Measurements from ENCODE around the gene EEF1E1.

The EEF1E1 gene

GRCh38 chr6:8069631-8070284, 32.6 kb downstream of the EEF1E1 start:
- no peak for DNase-seq (ENCODE audit: extremely low spot score)
- ChIA-PET CTCF (no interaction called here), POLR2A (interaction anchor here (1.3 kb wide), 1 partner anchor 32 kb away, joined by 4 read pairs; the partner anchor contains the start of gene EEF1E1)
- TF ChIP-seq SUZ12 (IDR thresholded peaks at IDR 0.05) (no peak), L3MBTL2 (conservative IDR thresholded peaks at IDR 0.05) (no peak), FOXM1 (IDR thresholded peaks at IDR 0.05; ENCODE audit: borderline replicate concordance) (no peak), FOXA1 (IDR thresholded peaks at IDR 0.05) (no peak), ZNF384 (IDR thresholded peaks at IDR 0.05) (no peak), PKNOX1 (IDR thresholded peaks at IDR 0.05) (no peak), SP1 (IDR thresholded peaks at IDR 0.05) (no peak), NFRKB (IDR thresholded peaks at IDR 0.05) (no peak), HDGF (IDR thresholded peaks at IDR 0.05; ENCODE audit: borderline replicate concordance) (no peak), ELF4 (IDR thresholded peaks at IDR 0.05) (no peak), LEF1 (IDR thresholded peaks at IDR 0.05; ENCODE audit: borderline replicate concordance) (no peak), ARNT (IDR thresholded peaks at IDR 0.05) (no peak), FOXK2 (IDR thresholded peaks at IDR 0.05) (no peak), BHLHE40 (IDR thresholded peaks at IDR 0.05; ENCODE audit: borderline replicate concordance) (no peak), CTBP1 (IDR thresholded peaks at IDR 0.05; ENCODE audit: borderline replicate concordance) (no peak), TARDBP (IDR thresholded peaks at IDR 0.05) (no peak)

GRCh38 chr6:8069151-8069550, 33.2 kb downstream of the EEF1E1 start:
- TF ChIP-seq PKNOX1 (IDR thresholded peaks at IDR 0.05) (no peak), TARDBP (IDR thresholded peaks at IDR 0.05) (no peak), LEF1 (IDR thresholded peaks at IDR 0.05; ENCODE audit: borderline replicate concordance) (no peak), ZNF384 (IDR thresholded peaks at IDR 0.05) (no peak), FOXA1 (IDR thresholded peaks at IDR 0.05) (no peak), SUZ12 (IDR thresholded peaks at IDR 0.05) (no peak), ELF4 (IDR thresholded peaks at IDR 0.05) (no peak), L3MBTL2 (conservative IDR thresholded peaks at IDR 0.05) (no peak), NFRKB (IDR thresholded peaks at IDR 0.05) (no peak)
- ChIA-PET CTCF (no interaction called here), POLR2A (no interaction called here)
- no peak for DNase-seq (ENCODE audit: extremely low spot score)

GRCh38 chr6:8066108-8066507, 36.2 kb downstream of the EEF1E1 start:
- POLR2A ChIA-PET = interaction anchor here (3.0 kb wide), 1 partner anchor 36 kb away, joined by 24 read pairs; the partner anchor contains the start of gene EEF1E1
- CTCF ChIA-PET = interaction anchor here (0.6 kb wide), 1 partner anchor 377 kb away, joined by 3 read pairs; no protein-coding TSS in a partner anchor
- DNase-seq (ENCODE audit: extremely low spot score) = no peak
- TF ChIP-seq FOXA1 (IDR thresholded peaks at IDR 0.05) (no peak), ARNT (IDR thresholded peaks at IDR 0.05) (no peak), TARDBP (IDR thresholded peaks at IDR 0.05) (no peak), HDGF (IDR thresholded peaks at IDR 0.05; ENCODE audit: borderline replicate concordance) (no peak), PKNOX1 (IDR thresholded peaks at IDR 0.05) (no peak), ZNF384 (IDR thresholded peaks at IDR 0.05) (no peak), SP1 (IDR thresholded peaks at IDR 0.05) (no peak)

GRCh38 chr6:8065519-8065911, 36.8 kb downstream of the EEF1E1 start:
- ChIA-PET CTCF (no interaction called here), POLR2A (interaction anchor here (1.4 to 3.0 kb wide), 2 partner anchors 15 to 37 kb away, joined by 3 to 24 read pairs; partner anchors contain the start of gene EEF1E1)
- DNase-seq (ENCODE audit: extremely low spot score) = no peak
- TF ChIP-seq FOXM1 (IDR thresholded peaks at IDR 0.05; ENCODE audit: borderline replicate concordance) (no peak), FOXK2 (IDR thresholded peaks at IDR 0.05) (no peak)

GRCh38 chr6:8064638-8065518, 37.5 kb downstream of the EEF1E1 start:
- TF ChIP-seq NFRKB (IDR thresholded peaks at IDR 0.05) = no peak; the same call in 1 of the 2 replicates
- ChIA-PET CTCF (no interaction called here), POLR2A (interaction anchor here (0.7 to 3.0 kb wide), 11 partner anchors 9 to 338 kb away, joined by 3 to 24 read pairs (median 3); partner anchors contain the start of gene EEF1E1)
- no peak for DNase-seq (ENCODE audit: extremely low spot score)

- POLR2A ChIA-PET = interaction anchor here (0.6 to 3.0 kb wide), 15 partner anchors 10 to 739 kb away, joined by 3 to 24 read pairs (median 3); partner anchors contain the start of gene EEF1E1
- CTCF ChIA-PET = no interaction called here
- DNase-seq (ENCODE audit: extremely low spot score) = peak; percentile 91
- TF ChIP-seq PKNOX1 (IDR thresholded peaks at IDR 0.05) = peak; percentile 96
- no peak for TF ChIP-seq FOXA1 (IDR thresholded peaks at IDR 0.05)
- no peak for TF ChIP-seq FOXM1 (IDR thresholded peaks at IDR 0.05; ENCODE audit: borderline replicate concordance)
- TF ChIP-seq L3MBTL2 (conservative IDR thresholded peaks at IDR 0.05) = peak; percentile 65
- TF ChIP-seq SP1 (IDR thresholded peaks at IDR 0.05) = no peak
- TF ChIP-seq CTBP1 (IDR thresholded peaks at IDR 0.05; ENCODE audit: borderline replicate concordance) = no peak
- TF ChIP-seq ELF4 (IDR thresholded peaks at IDR 0.05) = peak; percentile 92
- peak; percentile 98 for TF ChIP-seq ZNF384 (IDR thresholded peaks at IDR 0.05)
- TF ChIP-seq SUZ12 (IDR thresholded peaks at IDR 0.05) = no peak
- TF ChIP-seq LEF1 (IDR thresholded peaks at IDR 0.05; ENCODE audit: borderline replicate concordance) = no peak
- peak; percentile 76; the same call in 1 of the 2 replicates for TF ChIP-seq NFRKB (IDR thresholded peaks at IDR 0.05)
- no peak for TF ChIP-seq BHLHE40 (IDR thresholded peaks at IDR 0.05; ENCODE audit: borderline replicate concordance)
- no peak; the same call in 1 of the 2 replicates for TF ChIP-seq FOXK2 (IDR thresholded peaks at IDR 0.05)
Measured at GRCh38 chr6:8063761-8064637, 38.3 kb downstream of the EEF1E1 start, which contains the start of gene BLOC1S5. Gene BLOC1S5 (minus strand): TSS chr6:8064389. CDS start chr6:8064376, 13 bp downstream.
